HG03469 (cell line): Measurements from ENCODE around the gene PRDM16.

Experiments used
- ATAC-seq: cut with Tn5 transposase; IDR thresholded peaks from one replicate; pipeline ENCODE4 v1.9.1; 2021; ENCODE audit warnings: mild to moderate bottlenecking, moderate library complexity, moderate number of reproducible peaks; ENCODE audit not compliant: unreplicated experiment

The PRDM16 gene

DNA sequence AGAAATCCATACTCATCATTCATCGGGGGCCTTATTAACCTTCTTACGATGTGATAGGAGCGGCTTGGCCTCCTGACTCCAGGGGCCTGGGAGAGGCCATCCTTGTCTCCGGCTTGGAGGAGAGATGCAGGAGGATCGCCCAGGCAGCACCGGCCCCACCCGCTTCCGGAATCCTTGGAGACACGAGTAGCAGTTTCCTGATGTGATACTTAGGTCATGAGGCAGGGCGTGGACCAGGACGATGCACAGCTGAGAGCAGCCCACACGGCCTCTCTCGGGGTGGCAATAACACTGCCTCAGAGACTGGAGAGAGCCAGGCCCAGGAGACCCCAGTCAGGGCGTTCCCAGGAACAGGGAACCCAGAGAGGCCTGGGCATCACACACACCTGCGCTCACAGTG lies 221.9 kb downstream of the PRDM16 start:
- no peak for ATAC-seq

DNA sequence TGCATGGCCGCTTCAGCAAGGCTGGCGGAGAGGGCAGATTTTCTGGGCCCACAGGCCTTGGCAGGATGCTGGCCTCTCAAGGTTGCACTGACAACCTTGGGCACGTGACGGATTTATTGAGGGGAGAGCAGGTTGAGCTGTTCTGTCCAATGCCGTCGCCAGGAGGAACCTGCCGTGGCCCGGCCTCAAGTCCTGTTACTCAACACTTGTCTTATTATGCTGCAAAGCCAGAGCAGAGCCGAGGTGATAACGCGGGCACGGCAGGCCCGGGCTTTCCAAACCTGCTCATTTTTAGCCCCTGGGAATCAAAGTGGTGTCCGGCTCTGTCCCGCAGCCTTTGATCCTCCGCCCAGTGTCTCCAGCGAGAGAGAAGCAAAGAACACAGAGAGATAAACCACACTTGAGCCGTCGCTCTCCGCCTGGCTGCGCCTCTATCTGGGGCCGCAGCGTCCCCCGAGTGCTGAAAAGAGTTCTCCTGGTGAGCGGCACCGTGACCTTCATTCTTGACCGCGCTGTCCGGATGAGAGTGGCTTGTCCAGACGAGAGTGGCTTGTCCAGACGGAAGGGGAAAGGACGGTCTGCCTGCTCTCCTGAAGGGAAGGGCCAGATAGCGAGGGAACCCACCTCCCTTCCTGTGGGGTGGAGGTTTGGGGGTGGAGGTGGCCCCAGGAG lies 223.2 kb downstream of the PRDM16 start:
- ATAC-seq: no peak

GRCh38 chr1:3292868-3293562 lies 224.0 kb downstream of the PRDM16 start:
- ATAC-seq: no peak

DNA sequence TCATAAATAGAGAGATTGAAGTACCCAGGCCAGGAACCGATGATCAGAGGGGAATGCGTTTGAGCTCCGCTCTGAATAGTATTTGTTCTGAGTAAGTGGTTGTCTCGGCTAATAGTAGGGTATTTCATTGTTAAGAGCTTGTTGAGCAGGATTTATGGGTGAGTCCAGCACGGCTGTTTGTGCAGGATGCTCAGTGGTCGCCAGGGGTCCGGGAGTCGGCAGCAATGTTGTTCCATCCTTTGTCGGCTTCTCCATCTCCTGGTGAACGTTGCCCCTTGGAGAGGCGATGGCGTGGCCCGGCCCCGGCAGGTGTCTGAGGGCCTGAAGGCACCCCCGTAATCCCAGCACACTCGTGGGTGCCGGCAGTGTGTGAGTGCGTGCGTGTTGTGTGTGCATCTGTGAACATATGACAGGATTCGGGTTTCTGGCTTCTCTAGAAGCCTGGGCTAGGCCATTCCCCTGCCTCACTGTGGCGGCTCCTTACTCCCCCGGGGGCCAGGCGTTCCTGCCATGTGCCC lies 224.6 kb downstream of the PRDM16 start:
- ATAC-seq: no peak

DNA sequence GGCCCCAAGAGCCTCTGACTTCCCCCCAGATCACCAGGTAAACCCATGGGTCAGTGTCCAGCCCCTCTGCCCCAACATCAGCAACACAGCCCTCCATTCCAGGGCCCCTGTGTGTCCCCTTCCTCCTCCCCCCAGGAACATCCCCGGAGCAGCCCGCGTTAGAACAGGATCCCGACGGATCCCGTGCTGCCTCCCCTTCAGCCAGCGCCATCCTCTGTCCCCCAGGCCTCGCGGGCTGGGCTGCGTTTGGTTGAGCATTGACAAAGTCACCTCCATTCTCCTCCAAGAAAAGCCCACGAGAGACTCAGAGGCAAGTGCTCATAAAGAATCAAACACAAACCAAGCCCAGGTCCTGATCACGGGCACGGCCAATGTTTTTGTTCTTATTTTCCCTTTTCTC lies 225.4 kb downstream of the PRDM16 start:
- ATAC-seq: no peak

DNA sequence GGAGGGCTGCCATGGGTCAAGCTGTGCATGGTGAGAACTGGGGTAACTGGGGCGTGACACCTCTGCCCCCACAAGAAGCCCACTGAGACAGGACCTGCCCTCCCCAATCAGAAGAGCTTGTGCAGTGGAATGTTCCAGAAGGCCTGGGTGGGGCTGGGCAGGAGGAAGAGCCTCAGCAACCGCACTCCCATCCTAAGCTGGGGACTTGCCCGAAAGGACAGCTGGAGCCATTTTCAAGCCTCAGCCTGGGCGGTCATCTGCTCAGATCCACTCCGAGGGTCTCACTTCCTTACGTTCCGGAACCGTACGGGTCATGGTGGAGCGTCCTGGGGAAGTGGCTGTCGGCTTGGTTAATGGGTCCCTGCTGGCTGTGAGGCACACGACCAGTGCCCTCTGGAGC lies 226.8 kb downstream of the PRDM16 start:
- no peak for ATAC-seq

- ATAC-seq: no peak
Measured at GRCh38 chr1:3296326-3296725, 227.3 kb downstream of the PRDM16 start.

- ATAC-seq: no peak
Measured at GRCh38 chr1:3296826-3297225, 227.8 kb downstream of the PRDM16 start.

DNA sequence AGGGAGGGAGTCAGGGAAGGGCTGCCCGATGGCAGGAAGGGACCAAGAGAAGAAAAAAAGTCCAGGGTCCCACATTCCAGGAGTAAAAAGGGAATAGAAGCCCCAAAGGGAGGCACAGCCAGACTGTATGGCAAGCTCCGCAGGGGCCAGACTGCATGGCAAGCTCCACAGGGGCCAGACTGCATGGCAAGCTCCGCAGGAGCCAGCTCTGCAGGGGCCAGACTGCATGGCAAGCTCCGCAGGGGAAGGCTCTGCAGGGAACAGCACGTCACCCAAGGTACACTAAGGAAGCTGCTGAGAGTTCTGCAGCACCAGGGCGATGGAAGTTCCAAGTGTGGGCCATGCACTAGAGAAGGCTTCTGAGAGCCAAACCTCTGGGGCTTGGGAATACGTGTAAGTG lies 228.8 kb downstream of the PRDM16 start:
- no peak for ATAC-seq

GRCh38 chr1:3298197-3298596 lies 229.2 kb downstream of the PRDM16 start:
- ATAC-seq: no peak

- ATAC-seq: no peak
Measured at GRCh38 chr1:3304246-3304645, 235.2 kb downstream of the PRDM16 start.

- no peak for ATAC-seq
Measured at GRCh38 chr1:3304692-3305091, 235.7 kb downstream of the PRDM16 start.

- ATAC-seq: no peak
Measured at GRCh38 chr1:3305156-3305555, 236.2 kb downstream of the PRDM16 start.

- ATAC-seq: no peak
Measured at GRCh38 chr1:3306583-3307291, 237.7 kb downstream of the PRDM16 start.

DNA sequence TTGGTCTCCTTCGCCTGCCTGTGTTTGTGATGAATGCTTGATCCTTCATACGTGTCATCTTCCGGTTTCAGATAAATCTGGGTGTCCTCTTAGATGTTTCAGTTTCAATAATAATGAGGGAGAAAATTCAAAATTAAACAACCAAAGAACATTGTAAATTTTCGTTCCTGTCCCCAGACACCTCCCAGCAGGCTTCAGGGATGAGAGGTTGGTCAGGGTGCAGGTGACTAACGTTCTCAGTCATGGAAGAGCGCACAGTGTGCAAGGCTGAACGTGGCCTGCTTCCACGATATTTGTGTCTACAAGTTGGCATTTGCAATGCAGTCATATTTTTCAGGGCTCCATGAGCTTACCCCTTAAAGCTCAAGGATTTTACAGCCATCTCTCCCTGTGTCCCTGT lies 238.4 kb downstream of the PRDM16 start:
- no peak for ATAC-seq

DNA sequence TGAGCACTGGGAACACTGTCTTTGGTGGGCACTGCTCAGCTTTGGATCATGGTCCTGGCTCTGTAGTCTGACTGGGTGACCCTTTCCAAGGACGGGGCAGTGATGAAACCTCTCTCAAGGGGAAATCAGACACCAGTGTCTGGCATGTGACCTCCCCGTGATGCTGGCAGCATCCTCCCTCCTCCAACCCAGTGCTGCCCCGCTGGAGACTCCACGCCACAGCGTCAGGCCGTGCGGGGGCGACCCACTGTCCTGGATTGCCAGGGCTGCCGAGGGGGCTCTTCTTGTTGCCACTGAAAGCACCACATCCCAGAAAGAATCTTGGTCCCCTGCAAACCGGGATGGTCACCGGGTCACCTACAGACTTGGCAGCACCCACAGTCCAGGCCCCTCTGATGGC lies 239.1 kb downstream of the PRDM16 start:
- ATAC-seq: no peak

DNA sequence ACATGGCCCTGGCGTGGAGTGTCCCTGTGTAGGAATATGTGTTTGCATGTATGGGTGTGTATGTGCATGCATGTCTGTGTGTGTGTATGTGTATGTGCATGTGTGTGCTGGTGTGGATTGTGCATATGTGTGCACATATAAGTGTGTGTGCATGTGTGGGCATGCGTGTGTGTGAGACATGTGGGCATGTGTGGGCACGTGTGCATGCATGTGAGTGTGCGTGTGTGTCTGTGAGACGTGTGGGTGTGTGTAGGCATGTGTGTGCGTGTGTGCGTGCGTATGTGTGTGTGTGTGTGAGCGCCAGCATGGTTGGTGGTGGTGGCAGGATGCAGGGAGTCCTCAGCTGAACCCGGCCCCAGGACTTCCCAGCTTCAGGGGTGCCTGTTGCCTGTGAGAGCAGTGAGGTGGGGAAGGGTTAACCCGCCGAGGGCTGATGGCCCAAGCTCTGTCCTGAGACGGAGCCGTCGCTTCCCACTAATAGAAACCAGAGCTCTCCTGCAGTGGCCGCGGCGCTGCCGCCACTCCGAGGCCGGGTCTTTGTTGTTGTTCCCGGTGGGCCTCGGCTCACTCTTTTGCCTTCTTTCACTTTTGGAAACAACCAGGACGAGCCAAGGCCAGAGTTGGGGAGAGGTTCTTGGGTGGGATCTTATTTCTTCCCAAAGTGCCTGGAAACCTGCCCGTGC lies 241.9 kb downstream of the PRDM16 start:
- ATAC-seq: no peak

GRCh38 chr1:3311711-3312110 lies 242.7 kb downstream of the PRDM16 start:
- no peak for ATAC-seq

GRCh38 chr1:3312310-3312897 lies 243.4 kb downstream of the PRDM16 start:
- ATAC-seq: no peak

DNA sequence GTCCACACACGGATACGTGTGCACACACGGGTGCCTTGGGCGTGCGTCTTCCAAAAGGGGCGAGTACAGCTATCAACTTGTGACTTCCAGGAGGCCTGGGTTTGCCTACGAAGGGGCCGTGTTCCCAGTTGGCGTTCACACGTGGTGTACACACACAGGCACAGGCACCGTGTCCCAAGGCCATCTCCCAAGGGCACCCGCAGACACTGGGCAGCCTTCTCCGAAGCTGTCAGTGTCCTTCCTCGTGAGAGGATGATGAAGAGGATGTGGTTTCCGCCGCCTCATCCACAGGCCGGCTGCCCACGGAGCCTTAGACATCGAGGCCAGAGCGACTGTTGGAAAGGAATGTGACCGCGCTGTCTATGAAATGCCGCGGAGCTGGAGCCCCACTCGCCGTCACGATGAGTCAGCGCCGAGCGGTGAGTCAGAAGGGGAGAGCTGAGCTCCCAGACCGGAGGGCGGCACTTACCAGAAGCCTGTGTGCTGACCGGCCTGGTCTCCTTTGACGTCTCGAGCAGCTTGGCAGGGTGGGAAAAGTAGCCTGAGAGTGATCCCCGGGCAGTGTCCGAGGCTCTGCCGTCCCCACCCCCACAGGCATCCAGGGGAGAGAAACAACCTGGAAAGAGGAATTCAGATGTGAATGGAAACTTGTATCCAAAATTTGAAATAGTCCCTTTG lies 244.0 kb downstream of the PRDM16 start:
- ATAC-seq: no peak
